DOHH2 (cell line): ENCODE data around the gene ADI1.

Experiments
- H3F3A ChIP-seq: fragments of 200-600 bp; sonication (generic), shearing (Covaris generic); 2 replicates; pipeline ENCODE4 v1.6.0; 2016; ENCODE audit warnings: antibody characterized with exemption, mild to moderate bottlenecking; ENCODE audit not compliant: control insufficient read depth, insufficient read depth
- H3K27ac ChIP-seq: fragments of 200-600 bp; sonication (generic); 2 replicates; pipeline ENCODE4 v1.5.1; 2014; ENCODE audit warnings: low read depth, mild to moderate bottlenecking, low read length, moderate library complexity
- H3K27me3 ChIP-seq: fragments of 200-600 bp; sonication (generic); 2 replicates; pipeline ENCODE4 v1.6.1; 2014; ENCODE audit warnings: mild to moderate bottlenecking, low read length, mixed read lengths; ENCODE audit not compliant: control insufficient read depth
- H3K36me3 ChIP-seq: fragments of 200-600 bp; sonication (generic); 2 replicates; pipeline ENCODE4 v1.6.1; 2014; ENCODE audit warnings: mild to moderate bottlenecking, low read length, moderate library complexity, mixed read lengths; ENCODE audit not compliant: control insufficient read depth
- H3K4me1 ChIP-seq: fragments of 200-600 bp; sonication (generic); 2 replicates; pipeline ENCODE4 v1.6.1; 2014; ENCODE audit warnings: mild to moderate bottlenecking, low read length, mixed read lengths; ENCODE audit not compliant: control insufficient read depth
- H3K4me2 ChIP-seq: fragments of 200-600 bp; sonication (generic); 2 replicates; pipeline ENCODE4 v1.6.0; 2014; ENCODE audit warnings: mild to moderate bottlenecking, low read length, moderate library complexity
- H3K4me3 ChIP-seq: fragments of 200-600 bp; sonication (generic); 2 replicates; pipeline ENCODE4 v1.5.1; 2014; ENCODE audit warnings: mild to moderate bottlenecking, low read length, mixed read lengths
- H3K79me2 ChIP-seq: fragments of 200-600 bp; sonication (generic); 2 replicates; pipeline ENCODE4 v1.6.1; 2014; ENCODE audit warnings: mild to moderate bottlenecking, low read length, mixed read lengths; ENCODE audit not compliant: control insufficient read depth
- H3K9me2 ChIP-seq: fragments of 200-600 bp; sonication (generic); replicated peaks from 2 replicates; pipeline ENCODE4 v1.6.1; 2014; ENCODE audit warnings: mild to moderate bottlenecking, low read length, mixed read lengths; ENCODE audit not compliant: control insufficient read depth
- H3K9me3 ChIP-seq: fragments of 200-600 bp; sonication (generic); 2 replicates; pipeline ENCODE4 v1.6.1; 2014; ENCODE audit warnings: antibody characterized with exemption, low read length, mixed read lengths; ENCODE audit not compliant: control insufficient read depth, insufficient read depth
- H4K20me1 ChIP-seq: fragments of 200-600 bp; sonication (generic); 2 replicates; pipeline ENCODE4 v1.6.0; 2014; ENCODE audit warnings: low read depth, mild to moderate bottlenecking, antibody characterized with exemption, low read length, moderate library complexity; ENCODE audit not compliant: control insufficient read depth, insufficient read depth
- EZH2phosphoT487 ChIP-seq: fragments of 200-600 bp; sonication (generic); IDR thresholded peaks from 2 replicates; pipeline ENCODE4 v1.6.1; 2017; ENCODE audit warnings: borderline replicate concordance, mild to moderate bottlenecking, antibody characterized with exemption, low read length, moderate library complexity, mixed read lengths
- TF ChIP-seq, protein P1 (sequence below): fragments of 200-600 bp; sonication (generic); IDR thresholded peaks from one replicate; pipeline ENCODE4 v1.5.1; 2014; ENCODE audit warnings: antibody characterized with exemption, mild to moderate bottlenecking, low read depth, low read length; ENCODE audit not compliant: poor library complexity, severe bottlenecking

Gene ADI1

DNA sequence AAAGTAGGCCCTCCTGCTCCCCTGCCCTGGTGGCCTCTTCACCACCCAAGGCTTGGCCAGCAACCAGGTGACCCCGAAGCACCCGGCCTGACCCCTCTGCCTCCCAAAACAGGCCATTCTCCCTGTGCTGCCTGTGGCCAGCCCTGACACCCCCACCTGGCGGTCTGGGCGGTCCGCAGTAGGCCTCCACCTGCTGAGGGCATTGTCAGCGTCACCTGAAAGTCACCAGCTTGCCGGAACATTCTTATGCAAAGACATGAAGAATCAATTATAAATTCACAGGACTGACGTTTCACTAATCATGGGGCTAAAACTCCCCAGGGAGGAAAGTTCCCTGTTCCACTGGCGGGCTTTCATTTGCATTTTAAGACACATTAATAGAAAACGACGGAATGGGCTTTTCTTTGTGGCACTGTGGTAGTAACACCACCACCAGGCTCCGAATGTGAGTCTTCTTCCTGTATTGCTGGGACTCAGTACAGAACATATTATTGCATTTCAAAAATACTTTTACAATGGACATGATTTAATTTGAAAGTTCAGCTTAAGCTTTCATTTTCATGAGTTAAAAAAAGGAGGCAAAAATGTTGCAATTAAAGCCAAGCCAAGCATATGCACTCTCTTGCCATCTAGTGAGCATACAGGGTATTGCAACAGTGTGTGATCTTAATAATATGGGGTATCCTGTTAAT lies 57.4 kb downstream of the ADI1 start:
- Histone ChIP-seq H4K20me1 (peaks cover 4% of the 10 kb centered on the region; the same call in 1 of the 2 replicates), H3F3A (peaks cover 4% of the 10 kb centered on the region; the same call in 1 of the 2 replicates), H3K27ac (peak overlapping the region; percentile 74), H3K4me2 (peak overlapping the region; percentile 78), H3K27me3 (no peaks in the 10 kb centered on the region), H3K9me2 (no peaks in the 10 kb centered on the region), H3K4me1 (peaks cover 22% of the 10 kb centered on the region), H3K9me3 (no peaks in the 10 kb centered on the region), H3K4me3 (peak overlapping the region; percentile 64), H3K79me2 (no peaks in the 10 kb centered on the region), H3K36me3 (peaks cover 10% of the 10 kb centered on the region)
- TF ChIP-seq EZH2phosphoT487 = no peak
- TF ChIP-seq, protein P1, sequence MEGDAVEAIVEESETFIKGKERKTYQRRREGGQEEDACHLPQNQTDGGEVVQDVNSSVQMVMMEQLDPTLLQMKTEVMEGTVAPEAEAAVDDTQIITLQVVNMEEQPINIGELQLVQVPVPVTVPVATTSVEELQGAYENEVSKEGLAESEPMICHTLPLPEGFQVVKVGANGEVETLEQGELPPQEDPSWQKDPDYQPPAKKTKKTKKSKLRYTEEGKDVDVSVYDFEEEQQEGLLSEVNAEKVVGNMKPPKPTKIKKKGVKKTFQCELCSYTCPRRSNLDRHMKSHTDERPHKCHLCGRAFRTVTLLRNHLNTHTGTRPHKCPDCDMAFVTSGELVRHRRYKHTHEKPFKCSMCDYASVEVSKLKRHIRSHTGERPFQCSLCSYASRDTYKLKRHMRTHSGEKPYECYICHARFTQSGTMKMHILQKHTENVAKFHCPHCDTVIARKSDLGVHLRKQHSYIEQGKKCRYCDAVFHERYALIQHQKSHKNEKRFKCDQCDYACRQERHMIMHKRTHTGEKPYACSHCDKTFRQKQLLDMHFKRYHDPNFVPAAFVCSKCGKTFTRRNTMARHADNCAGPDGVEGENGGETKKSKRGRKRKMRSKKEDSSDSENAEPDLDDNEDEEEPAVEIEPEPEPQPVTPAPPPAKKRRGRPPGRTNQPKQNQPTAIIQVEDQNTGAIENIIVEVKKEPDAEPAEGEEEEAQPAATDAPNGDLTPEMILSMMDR = peak; percentile 82

DNA sequence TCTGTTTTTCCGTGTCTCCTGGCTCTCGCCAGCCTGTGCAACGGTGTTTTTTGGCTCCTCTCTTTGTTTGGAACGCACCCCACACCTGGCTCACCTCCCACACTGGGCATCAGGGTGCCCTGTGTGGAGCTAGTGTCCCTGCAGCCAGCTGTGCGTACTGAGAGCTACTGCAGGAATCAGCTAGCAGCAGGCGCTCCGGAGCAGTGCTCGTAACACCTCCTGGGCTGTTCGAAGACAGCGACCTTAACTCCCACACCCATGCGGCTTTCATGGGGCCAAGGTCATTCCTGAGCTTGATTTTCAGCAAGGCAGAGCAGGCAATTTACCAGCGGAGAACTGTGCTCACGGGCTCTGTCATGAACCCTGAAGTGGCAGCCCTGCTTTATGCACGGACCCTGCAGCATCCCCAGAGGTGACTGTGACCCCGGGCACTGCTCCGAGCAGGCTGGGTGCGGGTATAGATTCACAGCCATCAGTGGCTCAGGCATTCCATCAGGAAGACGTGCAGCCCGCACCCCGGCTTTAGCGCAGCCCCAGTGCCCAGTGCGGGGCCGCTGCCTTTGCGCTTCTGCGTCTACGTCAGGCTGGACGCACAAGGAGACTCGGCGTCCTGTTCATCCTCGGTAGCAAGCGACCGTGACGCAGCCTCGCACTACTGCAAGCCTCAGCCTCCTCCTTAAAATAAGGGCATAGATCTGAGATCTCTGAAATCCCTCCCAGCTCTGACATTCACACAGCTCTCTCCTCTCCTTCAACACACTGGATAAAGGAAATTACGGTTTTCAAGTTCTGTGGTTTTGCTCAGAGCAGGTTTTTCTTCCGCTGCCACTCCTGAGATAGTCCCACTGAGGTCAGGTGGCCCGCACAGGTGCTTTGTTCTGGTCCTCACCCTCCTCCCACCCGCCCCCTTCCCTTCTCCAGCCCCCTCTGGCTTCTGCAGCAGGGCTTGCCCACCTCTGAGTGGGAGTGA lies 58.2 kb downstream of the ADI1 start:
- H3K79me2 ChIP-seq = no peaks in the 10 kb centered on the region
- peak overlapping the region; percentile 74 for H3K27ac ChIP-seq
- peaks cover 4% of the 10 kb centered on the region; the same call in 1 of the 2 replicates for H4K20me1 ChIP-seq
- peak overlapping the region; percentile 78 for H3K4me2 ChIP-seq
- peak overlapping the region; percentile 64 for H3K4me3 ChIP-seq
- H3K9me3 ChIP-seq = no peaks in the 10 kb centered on the region
- H3K27me3 ChIP-seq = no peaks in the 10 kb centered on the region
- peaks cover 4% of the 10 kb centered on the region; the same call in 1 of the 2 replicates for H3F3A ChIP-seq
- TF ChIP-seq, protein P1 = no peak
- no peak for TF ChIP-seq EZH2phosphoT487
- peaks cover 13% of the 10 kb centered on the region for H3K36me3 ChIP-seq
- no peaks in the 10 kb centered on the region for H3K9me2 ChIP-seq
- H3K4me1 ChIP-seq = peaks cover 22% of the 10 kb centered on the region

DNA sequence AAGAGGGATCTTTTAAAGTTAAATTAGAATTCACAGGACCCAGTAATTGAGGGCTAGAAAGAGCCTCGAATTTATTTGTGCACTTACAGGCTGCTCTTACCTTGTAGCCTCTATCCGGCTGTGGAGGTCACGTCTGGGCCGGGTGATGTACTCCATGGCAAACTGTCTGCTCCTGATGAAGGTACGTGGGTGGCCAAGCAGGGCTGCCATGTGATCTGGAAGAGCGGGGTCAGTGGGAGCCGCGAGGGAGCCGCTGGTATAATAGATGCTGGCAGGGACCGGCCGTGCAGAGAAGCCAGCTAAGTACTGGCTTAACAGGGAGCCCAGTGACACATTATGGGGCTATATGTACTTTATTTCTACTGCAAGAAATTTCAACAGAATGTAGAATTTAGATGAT lies 59.2 kb downstream of the ADI1 start:
- TF ChIP-seq, protein P1 = no peak
- no peak for TF ChIP-seq EZH2phosphoT487

More for the DNA sequence above, 59.2 kb downstream of the ADI1 start:
- H3K36me3 ChIP-seq = peaks cover 13% of the 10 kb centered on the region
- peaks cover 4% of the 10 kb centered on the region; the same call in 1 of the 2 replicates for H4K20me1 ChIP-seq
- no peaks in the 10 kb centered on the region for H3K27me3 ChIP-seq
- no peak overlapping the region for H3K4me3 ChIP-seq
- no peaks in the 10 kb centered on the region for H3K9me3 ChIP-seq
- peaks cover 22% of the 10 kb centered on the region for H3K4me1 ChIP-seq
- H3K9me2 ChIP-seq = no peaks in the 10 kb centered on the region
- H3K4me2 ChIP-seq = no peak overlapping the region
- H3K27ac ChIP-seq = no peak overlapping the region
- peaks cover 4% of the 10 kb centered on the region; the same call in 1 of the 2 replicates for H3F3A ChIP-seq
- H3K79me2 ChIP-seq = no peaks in the 10 kb centered on the region
